Measurements from ENCODE around the gene ACE.
A peak's percentile ranks its signal among the peaks of the same experiment; 100 is the strongest.

The ACE gene

GRCh38 chr17:63476854-63477479, at the start of gene ACE:
Gene ACE, plus strand, starts transcription at chr17:63477061. Its CDS starts 34 bp downstream, at chr17:63477095.
- peak; percentile 69 for DNase-seq (ENCODE audit: low spot score)

- no peak for DNase-seq (ENCODE audit: low spot score)
Measured at GRCh38 chr17:63429766-63430165, 47.1 kb upstream of the ACE start.

- DNase-seq (ENCODE audit: low spot score) = no peak
Measured at GRCh38 chr17:63430223-63430622, 46.6 kb upstream of the ACE start.

GRCh38 chr17:63431618-63431938, 45.3 kb upstream of the ACE start:
- no peak for DNase-seq (ENCODE audit: low spot score)

GRCh38 chr17:63431939-63432804, 44.7 kb upstream of the ACE start:
- DNase-seq (ENCODE audit: low spot score) = no peak

- peak; percentile 94 for DNase-seq (ENCODE audit: low spot score)
Measured at GRCh38 chr17:63433746-63434591, 42.9 kb upstream of the ACE start.

GRCh38 chr17:63434951-63435571, 41.8 kb upstream of the ACE start:
- no peak for DNase-seq (ENCODE audit: low spot score)

- no peak for DNase-seq (ENCODE audit: low spot score)
Measured at GRCh38 chr17:63435681-63436522, 41.0 kb upstream of the ACE start.

GRCh38 chr17:63436523-63437110, 40.2 kb upstream of the ACE start:
- DNase-seq (ENCODE audit: low spot score) = no peak

- DNase-seq (ENCODE audit: low spot score) = no peak
Measured at GRCh38 chr17:63437287-63438091, 39.4 kb upstream of the ACE start.

GRCh38 chr17:63438092-63439051, 38.5 kb upstream of the ACE start:
- no peak for DNase-seq (ENCODE audit: low spot score)

- peak; percentile 45 for DNase-seq (ENCODE audit: low spot score)
Measured at GRCh38 chr17:63439687-63440086, 37.2 kb upstream of the ACE start.

GRCh38 chr17:63440127-63440769, 36.6 kb upstream of the ACE start:
- no peak for DNase-seq (ENCODE audit: low spot score)

- DNase-seq (ENCODE audit: low spot score) = no peak
Measured at GRCh38 chr17:63440770-63441335, 36.0 kb upstream of the ACE start.

- DNase-seq (ENCODE audit: low spot score) = no peak
Measured at GRCh38 chr17:63441654-63442053, 35.2 kb upstream of the ACE start.

GRCh38 chr17:63442074-63442473, 34.8 kb upstream of the ACE start:
- no peak for DNase-seq (ENCODE audit: low spot score)

- no peak for DNase-seq (ENCODE audit: low spot score)
Measured at GRCh38 chr17:63442549-63443035, 34.3 kb upstream of the ACE start.

- no peak for DNase-seq (ENCODE audit: low spot score)
Measured at GRCh38 chr17:63443053-63443452, 33.8 kb upstream of the ACE start.
